ENCODE measurements around the gene PLEKHG4B.

The PLEKHG4B gene

DNA sequence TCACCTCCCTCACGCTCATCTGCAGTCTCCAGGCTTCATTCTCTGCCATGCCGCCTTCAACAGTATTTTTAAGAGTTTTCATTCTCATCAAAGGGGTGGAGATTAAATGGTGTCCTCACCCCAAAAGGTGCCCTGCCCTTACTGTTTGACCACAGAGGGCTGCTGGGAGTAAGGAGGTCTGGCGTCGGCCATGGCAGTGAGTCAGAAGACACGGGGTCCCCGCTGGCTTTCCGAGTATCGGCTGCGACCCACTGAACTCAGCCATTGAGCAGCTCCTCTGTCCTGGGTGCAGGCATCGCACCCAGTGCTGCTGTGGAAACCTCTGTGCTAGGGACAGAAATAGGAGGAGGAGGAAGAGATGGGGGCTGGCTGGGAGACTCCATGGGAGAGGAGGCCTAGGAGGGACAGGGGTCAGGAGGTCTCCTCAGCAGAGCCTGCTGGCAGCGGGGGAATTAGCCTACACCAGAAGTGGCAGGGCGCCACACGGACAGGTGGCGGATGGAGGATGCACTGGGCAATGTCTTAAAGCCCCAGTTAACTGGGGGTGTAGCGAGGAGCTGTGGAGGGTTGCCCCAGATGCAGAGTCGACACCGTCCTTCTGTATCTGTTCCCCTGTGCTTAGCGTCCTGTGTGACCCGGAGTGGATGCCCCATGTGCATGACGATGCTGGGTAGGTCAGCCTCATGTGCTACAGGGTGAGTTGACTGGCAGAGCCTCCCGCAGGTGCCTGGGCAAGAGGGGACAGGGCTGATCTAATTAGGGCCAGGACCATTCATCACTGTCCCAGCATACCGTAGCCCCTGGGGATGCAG is 15.4 kb upstream of the PLEKHG4B start:
- no peak for DNase-seq (ENCODE audit: low read depth)

GRCh38 chr5:77170-77501 is 14.8 kb upstream of the PLEKHG4B start:
- no peak for DNase-seq (ENCODE audit: low read depth)

DNA sequence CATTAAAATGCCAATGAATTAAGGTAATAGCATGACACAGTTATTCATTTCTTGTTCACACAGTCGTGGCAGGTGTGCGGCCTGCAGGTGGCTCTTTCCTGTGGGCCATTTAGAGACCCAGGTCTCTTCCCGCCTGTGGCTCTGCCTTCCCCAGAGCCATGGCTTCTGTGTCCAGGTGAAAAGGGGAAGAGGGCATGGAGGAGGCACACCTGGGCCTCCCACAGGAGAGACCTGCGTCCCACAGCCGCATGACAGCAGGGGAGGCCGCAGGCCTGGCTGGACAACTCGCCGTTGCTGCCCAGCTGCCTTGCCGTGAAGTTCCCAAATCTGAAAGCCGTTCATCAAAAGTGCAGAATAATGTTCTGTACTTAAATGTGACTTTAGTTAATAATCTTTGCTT is 14.4 kb upstream of the PLEKHG4B start:
- no peak for DNase-seq (ENCODE audit: low read depth)

DNA sequence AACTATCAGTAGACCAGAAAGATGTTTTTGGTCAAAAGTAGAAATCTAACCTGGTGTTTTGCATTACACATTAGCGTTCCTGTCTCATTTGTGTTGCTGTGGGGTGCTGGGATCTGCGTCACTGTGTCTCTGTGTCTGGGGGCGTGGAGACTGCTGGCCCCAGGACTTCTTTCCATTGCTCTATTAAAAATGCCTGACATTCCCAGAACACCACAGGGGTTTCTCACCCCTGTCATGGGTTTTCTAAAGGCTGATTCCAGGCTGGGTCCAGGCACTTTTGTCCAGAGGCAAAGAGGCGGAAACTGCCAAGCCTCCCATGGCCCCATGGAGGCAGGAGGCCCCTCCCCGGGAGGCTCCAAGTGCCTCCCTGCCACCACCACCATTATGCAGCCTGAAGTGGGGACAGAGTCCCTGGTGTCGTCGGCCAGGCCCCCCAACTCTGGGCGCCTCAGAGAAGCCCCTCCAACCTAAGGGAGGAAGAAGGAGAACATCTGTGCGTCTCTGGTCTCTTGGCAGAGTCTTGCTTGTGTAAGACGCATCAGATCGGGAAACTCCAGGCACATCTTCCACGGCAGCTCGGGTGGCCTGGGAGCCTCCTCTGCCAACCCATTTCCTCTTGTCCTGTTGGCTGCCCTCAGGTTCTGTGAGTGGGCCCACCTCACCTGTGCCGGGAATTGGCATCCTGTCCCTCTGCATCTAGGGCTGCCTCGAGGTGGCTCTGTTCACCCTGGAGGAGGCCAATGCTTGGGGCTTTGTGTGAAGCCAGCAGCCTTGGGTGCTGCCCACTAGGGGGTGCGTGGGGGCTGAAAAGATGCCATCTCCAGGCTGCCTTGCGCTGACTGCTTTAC is 13.8 kb upstream of the PLEKHG4B start:
- no peak for DNase-seq (ENCODE audit: low read depth)

DNA sequence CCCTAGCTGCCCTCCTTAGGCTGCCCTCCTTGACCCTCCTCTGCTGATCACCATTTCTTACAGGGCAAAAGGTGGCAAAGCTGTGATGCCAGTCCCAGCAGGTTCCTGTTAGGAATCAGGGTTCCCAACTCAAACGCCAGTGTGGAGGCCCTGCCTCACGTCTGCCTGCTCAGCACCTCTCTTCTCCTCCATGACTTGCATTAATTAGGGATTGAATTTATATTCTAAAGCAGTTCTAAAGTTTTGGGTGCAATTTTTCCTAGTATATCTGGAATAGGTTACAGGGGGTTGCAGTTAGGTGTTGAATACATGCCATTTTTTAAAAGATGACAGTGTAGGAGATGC is 13.2 kb upstream of the PLEKHG4B start:
- DNase-seq (ENCODE audit: low read depth), result no peak

DNA sequence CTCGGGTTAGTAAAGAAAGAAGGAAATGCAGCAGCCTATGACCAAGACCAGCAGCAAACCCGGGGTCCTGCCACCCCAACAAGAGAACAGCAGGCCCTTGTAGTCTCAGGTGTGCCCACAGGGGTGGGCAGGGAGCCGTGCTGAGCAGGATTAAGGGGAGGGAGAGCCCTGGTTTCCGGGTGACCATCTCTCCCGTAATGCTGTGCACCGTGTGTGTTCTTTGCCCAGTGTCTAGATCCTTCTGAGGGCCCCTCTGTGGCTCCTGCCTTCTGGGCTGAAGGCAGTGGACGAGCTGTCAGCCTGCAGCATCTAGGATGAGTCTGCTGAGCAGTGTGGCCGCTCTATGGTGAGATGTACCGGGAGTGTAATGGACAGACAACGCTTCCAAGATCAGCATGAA is 12.7 kb upstream of the PLEKHG4B start:
- DNase-seq (ENCODE audit: low read depth), result no peak

DNA sequence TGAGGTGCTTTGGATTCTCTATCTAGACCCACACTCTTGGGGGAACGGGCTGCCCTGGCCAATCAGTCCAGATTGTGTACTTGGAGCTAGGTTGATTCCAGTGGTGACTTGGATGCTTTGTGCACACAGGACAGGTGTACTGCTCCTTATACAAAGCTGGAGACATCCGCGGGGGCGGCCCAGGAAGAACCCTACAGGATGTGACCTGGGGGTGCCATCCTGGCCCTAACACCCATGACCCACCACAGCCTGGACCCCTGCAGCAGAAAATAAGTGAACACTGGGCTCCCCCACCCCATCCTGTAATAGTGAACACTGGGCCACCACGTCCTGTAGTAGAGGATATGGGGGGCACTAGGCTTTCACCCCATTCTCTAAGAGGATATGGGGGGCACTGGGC is 12.1 kb upstream of the PLEKHG4B start:
- no peak for DNase-seq (ENCODE audit: low read depth)

- DNase-seq (ENCODE audit: low read depth), result no peak
Observed at GRCh38 chr5:81391-82021, 10.5 kb upstream of the PLEKHG4B start.

GRCh38 chr5:82097-82496 is 9.9 kb upstream of the PLEKHG4B start:
- DNase-seq (ENCODE audit: low read depth), result peak; percentile 8

DNA sequence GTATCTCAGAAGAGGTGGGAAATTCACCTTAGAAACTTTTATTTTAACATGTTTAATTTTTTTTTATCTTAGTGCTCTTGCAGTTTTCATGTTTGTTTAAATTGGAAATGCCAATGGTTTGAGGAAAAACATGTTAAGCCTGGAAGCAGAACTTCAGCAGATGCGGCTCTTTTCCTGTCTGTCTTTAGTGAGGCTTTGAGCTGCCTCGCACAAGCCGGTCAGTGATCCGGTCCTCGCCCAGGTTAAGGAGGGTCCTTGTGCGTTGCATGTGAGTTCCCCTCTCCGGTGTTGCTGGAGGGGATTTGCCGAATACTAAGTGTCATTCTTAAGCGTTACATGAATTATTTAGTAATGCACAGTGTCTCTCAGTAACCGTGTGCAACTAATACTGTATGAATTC is 9.4 kb upstream of the PLEKHG4B start:
- DNase-seq (ENCODE audit: low read depth), result no peak

DNA sequence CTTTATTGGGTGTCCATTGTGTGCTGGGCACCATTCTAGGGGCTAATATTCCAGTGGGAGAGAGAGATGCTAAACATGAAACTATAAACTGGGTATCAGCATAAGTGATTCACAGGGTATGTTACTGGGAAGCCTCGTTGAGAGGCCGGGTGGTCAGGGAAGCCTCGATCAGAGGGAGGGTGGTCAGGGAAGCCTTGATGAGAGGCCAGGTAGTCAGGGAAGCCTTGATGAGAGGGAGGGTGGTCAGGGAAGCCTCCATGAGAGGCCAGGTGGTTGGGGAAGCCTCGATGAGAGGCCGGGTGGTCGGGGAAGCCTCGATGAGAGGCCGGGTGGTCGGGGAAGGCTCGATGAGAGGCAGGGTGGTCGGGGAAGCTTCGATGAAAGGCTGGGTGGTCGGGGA is 8.9 kb upstream of the PLEKHG4B start:
- no peak for DNase-seq (ENCODE audit: low read depth)

- no peak for DNase-seq (ENCODE audit: low read depth)
Observed at GRCh38 chr5:85334-85995, 6.5 kb upstream of the PLEKHG4B start.

DNA sequence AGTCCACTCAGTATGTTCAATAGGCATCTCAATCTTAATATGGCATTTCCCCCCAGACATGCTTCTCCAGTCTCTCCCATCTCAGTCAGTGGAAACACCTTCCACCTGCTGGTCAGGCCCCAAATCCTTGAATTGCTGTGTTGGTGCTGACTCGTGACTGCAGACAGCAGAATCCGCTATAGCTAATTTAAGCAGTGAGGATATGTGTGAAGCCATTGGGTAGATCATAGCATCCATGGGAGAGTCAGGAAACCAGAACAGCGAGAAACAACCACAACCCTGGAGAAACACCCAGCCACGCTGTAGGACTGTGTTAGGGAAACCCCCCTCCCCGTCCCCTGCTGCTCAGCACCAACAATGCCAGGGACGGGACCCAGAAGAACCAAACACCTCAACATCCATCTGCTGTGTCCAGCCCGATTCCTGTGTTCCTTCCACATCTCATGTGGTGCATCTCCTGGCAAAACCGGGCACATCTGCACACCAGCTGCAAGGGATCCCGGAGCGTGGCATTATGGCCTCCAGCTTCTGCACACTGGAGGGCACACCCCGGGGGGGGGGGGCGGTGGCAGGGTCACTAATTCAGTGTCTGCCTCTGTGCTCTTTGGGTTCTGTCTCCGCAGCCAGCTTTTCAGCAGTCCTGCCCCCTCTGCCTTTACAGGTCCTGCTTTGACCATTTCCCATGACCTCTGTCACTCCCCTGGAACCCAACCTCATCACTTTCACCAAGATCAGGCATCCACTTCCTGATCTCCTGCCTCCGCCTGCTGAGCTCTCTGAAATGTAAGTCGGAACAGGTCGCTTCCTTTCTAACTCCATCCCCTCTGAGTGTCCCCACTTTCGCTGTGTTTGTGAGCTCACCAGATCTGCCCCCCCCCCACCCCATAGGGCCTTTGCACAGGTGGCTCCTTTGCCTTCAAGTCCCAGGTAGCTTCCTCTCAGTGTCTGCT is 2.4 kb upstream of the PLEKHG4B start:
- no peak for DNase-seq (ENCODE audit: low read depth)

DNA sequence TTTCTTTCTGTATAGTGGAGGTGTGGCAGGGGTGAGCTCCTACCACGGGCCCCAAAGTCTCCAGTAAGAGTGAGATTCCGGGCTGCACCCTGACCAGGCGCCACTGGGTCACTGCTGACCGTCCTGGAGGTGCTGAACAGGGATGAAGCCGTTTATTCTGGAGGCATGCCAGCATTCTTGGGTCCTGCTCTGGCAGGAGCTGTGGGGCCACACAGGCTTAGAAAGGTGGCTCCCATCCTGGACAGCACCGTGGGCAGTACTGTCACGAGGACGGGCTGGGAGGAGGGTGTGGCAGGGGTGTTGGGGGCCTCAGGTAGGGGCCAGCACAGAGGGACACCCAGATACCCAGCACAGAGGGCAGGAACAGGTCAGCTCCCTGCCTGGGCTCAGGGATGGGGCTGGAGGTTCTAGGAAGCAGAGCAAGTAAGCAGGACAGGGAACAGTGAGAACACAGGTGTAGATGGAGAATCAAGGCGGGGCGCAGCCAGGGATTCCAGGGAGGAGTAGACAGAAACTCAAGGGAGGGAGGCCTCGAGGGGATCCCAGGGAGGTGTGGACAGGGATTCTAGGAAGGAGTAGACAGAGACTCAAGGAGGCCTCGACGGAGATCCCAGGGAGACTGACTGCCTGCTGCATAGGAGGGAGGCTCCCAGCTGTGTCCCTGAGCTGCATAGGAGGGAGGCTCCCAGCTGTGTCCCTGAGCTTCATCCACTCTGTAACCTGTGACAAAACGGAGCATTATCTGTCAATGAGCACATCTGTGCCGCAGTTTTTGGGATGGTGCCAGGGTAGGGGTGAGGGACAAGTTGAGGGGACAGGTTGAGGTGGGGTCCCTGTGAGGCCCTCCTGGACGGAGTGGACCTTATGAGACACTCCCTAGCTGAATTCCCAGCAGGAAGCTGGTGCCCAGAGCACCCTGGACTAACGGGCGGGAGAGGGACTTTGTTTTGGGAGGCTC is 1.1 kb upstream of the PLEKHG4B start:
- no peak for DNase-seq (ENCODE audit: low read depth)

DNA sequence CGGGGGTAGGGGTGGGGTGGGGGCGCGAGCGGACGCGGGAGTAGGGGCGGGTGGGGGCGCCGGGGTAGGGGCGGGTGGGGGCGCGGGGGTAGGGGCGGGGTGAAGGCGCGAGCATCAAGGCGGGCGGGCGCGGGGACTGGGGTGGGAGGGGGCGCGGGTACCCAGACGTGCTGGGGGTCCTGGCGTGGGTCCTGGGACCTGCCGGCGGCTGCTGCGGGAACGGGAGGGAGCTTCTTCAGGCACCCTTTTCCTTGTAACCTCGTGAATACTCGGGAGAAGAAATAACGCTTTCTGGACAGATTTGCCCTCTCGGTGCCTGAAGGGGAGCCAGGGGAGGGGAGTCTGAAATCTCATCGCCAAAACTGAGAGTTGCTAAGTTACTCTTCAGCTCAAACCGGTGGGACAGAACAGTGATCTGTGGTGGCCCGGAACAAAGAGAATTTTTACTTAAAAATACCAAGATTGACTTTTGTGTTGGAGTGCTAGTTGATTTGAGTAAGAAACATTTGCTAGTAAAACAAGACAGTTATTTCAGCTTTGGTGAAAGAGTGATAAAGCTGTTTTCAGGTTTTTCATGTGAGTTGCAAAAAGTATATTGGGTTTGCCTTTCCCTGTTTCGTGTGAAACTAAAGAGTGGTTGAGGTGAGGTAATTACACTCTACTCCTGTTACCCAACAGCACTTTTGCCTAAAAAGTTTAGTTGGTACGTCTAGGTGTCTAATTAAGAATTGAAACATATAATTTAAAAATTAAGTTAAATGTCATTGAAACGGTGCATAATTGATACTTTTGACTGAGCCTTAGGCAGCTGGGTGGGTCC is 643 bp downstream of the PLEKHG4B start:
- no peak for DNase-seq (ENCODE audit: low read depth)

GRCh38 chr5:93221-93980 is 1.4 kb downstream of the PLEKHG4B start:
- no peak for DNase-seq (ENCODE audit: low read depth)

DNA sequence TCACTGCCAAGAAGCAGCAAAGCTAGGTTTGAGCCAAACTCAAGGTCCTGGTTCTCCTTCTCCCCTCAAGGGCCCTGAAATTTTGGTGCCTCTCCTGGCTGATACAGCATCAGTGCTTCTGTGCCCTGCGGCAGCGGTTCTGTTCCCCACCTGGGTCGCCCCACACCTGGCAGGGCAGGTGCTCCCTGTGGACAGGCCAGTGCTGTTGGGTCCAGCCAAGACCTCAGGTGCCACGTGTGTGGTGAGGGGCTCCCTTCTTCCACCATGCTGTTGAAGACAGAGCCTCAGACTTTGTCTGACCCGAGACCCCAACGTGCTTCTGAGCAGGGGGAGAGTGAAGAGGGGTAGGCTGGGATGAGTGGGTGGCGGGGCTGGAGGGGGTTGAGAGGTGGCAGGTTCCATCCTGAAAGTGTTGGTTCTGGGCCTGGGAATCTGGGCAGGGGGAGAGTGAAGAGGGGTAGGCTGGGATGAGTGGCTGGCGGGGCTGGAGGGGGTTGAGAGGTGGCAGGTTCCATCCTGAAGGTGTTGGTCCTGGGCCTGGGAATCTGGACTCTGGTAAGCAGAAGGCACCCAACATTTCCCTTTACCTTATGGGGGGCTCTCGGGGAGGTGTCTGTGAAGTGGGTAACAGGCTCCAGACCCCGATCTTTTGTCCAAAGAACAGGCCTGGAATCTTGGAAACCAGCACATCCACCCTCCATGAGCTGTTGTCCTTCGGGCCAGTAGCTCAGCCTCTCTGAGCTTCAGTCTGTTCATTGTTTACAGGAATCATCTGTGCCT is 2.3 kb downstream of the PLEKHG4B start:
- DNase-seq (ENCODE audit: low read depth), result no peak
